ENCODE data around the gene TNP1.

The TNP1 gene

DNA sequence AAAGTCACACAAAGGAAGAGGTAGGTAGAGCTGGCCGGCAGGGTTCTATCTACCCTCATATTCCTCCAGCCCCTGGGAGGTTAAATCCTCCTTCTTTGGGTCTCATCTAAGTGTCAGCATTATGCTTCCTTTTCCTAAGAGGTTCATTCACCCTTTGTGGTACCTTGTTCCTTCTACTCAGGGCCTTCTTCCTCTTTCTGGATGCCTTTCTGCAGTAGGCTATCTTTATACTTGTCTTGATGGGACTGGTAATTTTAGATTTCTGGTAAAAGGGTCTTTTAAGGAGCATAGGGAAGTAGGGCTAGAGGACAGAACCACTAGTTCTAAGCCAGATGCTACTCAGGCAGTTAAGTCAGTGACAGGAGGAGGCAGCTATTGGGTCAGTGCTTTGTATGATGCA is 13.7 kb upstream of the TNP1 start:
- no peak for DNase-seq (ENCODE audit: low read depth)

- DNase-seq (ENCODE audit: low read depth): no peak
Observed at GRCh38 chr2:216872624-216873023, 12.8 kb upstream of the TNP1 start.

GRCh38 chr2:216872040-216872439 is 12.2 kb upstream of the TNP1 start:
- DNase-seq (ENCODE audit: low read depth): no peak

DNA sequence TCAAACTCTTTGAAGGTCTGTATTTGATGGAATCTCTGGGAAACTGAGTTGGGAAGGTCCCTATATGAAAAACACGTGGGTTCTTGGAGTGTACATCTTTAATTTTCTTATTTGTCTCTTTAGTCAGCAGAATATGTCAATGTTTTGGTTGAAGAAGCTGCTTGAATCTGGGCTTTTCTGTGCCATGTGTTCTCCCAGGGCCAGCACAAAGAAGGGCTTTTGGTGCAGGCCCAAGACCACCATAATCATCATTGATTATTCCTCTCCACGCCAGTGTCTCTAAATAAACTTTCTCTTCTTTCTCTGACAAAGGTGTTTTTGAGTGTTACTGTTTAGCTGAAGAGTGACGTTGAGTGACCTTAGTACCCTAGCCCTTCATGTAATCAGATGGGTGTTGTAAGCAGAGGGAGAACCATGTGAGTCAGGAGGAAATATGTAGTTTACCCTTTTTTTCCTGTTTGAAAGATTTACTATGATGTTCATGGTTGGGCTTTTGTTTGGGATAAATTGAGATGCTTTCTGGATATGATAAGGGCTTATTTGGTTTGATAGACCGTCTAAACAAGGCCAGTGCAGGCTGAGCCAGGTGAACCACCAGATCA is 11.6 kb upstream of the TNP1 start:
- DNase-seq (ENCODE audit: low read depth): no peak

DNA sequence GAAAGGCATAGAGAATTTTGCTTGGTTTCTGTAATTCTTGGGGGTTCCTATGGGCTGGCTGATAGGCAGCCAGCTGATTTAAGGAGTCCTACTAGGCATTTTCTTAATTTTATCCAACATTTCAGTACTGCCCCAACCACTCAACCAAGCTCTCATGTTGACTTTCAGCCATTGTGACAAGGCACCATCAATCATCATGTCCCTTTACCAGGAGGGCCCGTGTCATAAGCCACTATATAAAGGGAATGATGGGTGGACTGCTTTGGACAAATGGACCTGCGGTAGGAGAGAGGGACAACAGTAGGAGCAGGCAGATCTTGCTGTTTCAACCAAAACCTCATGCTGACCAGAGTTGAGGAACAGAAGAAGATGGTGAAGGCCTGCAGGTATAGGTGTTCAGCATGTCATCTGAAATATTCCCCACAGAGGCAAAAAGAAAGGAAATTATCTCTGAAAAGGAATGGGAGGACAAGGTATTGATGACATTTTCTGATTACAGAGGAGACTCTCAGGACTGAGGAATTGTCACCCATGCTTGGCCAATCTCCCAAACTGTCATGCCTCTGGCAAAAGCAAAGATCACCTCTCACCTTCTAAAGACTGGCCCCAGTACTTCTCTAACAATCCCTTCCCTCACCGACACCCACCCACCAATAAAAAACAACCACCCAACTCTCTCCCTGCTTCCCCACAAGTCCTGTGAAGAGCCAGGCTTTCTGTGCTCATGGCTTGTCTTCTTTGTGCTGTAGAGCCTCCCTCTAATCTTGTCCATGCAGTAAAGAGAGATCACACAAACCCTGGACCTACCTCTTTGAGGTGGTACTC is 10.9 kb upstream of the TNP1 start:
- no peak for DNase-seq (ENCODE audit: low read depth)

DNA sequence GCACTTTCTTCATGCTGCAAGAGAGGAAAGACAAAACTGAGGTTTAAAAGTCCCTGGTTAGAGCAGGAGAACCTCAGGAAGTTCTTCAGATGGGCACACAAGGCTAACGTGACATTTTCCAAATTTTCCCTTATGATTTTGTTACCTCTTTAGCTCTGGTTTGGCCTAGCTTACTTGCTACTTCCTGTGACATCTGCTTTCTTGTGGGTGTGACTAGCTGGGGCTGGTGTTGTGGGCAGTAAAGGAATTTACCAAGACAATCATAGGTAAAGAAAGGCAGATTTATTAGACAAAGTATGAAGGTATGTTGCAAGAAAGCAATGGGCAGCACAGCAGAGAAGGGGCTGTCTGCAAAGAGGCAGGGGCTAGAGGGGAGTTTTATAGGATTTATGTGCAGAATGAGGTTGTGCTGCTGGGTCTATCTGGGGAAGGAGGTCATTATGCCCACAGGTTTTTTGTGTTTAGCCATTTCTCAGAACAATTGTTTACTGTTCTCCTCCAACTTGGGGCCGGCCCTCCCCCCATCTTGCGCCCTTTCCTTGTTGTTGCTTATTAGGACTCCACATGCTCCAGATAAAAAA is 6.7 kb upstream of the TNP1 start:
- no peak for DNase-seq (ENCODE audit: low read depth)

DNA sequence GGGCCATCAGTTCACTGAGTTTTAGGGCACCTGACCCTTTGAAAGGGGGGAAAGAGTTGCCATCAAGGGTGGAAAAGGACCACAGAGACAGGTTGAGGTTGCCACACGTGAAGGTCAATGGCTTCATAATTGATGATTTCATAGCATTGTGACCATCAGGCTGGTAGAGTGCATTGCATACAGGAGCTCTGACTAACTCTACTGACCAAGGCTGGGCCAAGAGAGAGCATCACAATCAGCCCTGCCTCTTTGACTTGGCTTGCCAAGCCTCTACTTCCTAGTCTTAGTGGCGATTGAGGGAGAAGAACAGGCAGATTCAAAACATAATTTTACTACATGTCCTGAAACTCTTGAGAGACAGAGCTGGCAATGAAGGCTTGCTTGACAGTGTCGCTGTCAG is 5.8 kb upstream of the TNP1 start:
- DNase-seq (ENCODE audit: low read depth): no peak

DNA sequence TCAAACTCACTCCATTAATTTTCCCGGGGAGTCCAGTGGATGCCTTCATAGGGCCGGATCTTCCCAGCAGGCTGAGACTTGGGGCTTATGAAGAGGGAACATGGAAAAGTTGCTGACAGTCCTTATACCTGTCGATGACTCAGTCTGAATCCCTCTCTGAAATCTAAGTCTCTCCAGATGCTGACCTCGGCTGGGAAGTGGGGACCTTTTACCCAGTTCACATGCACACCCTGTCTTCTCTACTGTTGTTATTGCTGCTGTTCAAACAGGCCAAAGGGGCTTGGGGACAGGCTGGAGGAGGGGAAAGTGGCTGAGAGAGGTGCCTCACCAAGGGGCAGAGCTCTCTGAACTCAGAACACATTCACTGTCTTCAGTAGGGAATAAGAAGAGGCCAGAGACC is 4.1 kb upstream of the TNP1 start:
- DNase-seq (ENCODE audit: low read depth): no peak

- DNase-seq (ENCODE audit: low read depth): no peak
Observed at GRCh38 chr2:216862628-216863398, 2.9 kb upstream of the TNP1 start.

DNA sequence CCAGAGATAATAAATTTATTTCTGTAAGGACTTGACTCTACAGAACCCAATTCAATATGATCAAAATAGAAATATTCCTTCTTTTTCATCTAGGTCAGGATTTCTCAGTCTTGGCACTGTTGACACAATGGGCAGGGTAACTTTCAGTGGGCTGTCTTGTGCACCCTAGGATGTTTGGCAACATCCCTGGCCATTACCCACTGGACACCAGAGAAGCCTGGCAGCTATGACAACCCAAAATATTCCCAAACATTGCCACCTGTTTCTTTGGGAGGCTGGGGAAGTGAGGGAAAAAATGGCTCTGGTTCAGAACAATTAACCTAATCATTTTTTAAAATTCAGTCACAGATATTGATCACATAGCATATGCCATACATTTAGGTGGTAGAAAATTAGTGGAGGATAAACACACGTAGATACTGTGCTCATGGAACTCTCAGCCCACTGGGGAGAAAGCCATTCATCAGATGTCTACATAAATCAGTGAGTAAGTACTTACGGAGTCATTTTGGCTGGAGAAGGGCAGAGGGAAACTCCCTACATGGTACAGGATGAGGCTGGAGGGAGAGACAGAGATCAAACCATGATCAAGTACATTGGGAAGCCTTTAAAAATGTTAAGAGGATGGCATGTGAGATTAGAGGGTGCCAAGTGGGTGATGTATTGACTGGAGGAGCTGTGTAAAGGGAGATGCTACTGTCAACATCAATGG is 718 bp upstream of the TNP1 start:
- DNase-seq (ENCODE audit: low read depth): no peak

- peak; percentile 3 for DNase-seq (ENCODE audit: low read depth)
Observed at GRCh38 chr2:216858312-216858711, 1.6 kb downstream of the TNP1 start.

DNA sequence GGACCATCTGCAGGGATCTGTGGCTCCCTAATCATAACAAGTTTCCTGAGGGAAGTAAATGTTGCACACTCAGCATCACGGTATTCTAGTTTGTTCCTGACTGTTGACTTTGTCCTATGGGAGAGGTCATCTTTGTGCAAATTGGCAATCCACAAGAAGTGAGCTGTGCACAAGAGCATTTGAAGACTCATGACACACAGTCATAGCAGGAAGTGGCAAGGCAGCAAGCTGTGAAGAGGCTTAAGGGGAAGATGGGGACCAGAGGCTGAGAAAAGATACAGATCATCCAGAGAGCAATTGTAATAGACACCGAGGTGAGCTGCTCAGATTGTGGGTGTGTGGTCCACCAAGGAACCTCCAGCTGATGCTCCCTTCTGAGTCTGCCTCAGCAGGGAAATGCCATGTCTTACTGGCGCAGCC is 2.7 kb downstream of the TNP1 start:
- peak; percentile 9 for DNase-seq (ENCODE audit: low read depth)

DNA sequence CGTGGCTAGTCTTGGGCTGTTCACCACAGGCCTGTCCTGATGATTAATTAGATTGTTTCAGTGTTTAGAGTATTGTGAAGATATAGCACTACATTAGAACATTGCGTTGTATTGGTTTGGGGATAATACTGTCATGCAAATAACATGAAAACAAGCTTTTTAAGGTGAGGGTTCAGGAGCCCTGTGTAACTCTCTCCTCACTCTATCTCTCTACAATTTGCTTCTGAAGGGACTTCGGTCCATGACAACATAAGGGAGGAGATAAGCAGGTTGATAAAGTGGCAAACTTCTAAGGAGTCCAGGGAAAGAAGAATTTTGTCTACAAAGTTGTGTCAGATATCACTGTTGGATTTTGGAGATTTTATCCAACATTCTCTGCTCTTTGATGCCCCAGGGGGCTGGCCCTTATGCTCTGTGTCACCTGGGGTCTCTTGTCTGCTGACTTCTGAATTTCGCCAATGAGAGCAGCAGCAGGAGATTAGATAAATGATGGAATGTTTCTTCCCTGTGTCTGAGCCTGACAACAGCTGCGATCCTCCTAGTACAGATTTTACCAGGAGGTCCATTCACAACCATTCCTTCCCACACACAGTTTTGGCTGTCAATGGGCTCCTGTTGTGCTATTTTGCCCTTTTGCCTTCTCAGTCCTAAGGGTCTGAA is 3.3 kb downstream of the TNP1 start:
- no peak for DNase-seq (ENCODE audit: low read depth)

GRCh38 chr2:216855605-216856004 is 4.3 kb downstream of the TNP1 start:
- DNase-seq (ENCODE audit: low read depth): no peak

DNA sequence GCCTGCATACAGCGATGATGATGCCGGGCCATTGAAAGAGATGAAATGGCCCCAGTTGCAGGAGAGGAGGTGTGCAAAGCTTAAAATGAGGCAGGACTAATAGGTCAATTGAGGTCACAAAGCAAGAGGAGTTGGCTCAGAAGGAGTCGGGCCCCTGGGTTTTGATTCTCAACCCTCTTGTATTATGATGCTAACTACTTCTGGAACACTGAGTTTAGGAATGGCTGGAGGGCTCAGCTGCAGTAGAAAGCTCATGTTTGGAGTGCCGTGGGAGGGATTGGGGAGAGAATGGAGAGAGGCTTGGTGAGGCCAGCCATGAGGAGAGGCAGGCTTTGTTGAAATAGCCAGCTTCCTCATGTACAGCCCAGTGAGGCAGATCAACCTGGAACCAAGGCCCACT is 4.8 kb downstream of the TNP1 start:
- DNase-seq (ENCODE audit: low read depth): no peak

DNA sequence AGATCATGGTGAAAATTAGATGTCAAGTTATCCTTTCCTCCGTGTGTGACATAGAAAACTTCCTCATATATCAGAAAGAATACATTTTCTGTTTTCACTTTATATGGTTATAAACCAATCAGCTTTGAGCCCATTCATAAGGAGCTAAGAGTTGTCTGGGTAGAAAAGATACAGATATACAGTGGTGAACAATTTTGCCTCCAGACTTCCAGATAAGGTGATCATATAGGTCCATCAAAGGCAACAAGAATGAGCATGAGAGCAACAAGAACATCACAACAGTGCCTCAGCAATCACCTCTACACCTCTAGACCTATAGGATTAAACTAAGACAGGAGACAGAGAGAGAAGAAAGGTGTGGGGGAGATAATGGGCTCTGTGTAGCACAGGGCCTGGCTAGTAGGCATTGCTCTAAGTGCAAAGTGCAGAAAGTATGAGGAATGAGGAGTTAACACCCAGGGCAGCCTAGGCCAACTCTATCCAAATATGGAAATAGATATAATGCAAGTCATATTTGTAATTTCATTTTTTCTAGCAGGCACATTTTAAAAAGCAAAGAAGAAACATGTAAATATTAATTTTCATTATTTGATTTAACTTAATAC is 8.3 kb downstream of the TNP1 start:
- no peak for DNase-seq (ENCODE audit: low read depth)

- no peak for DNase-seq (ENCODE audit: low read depth)
Observed at GRCh38 chr2:216850665-216851322, 9.1 kb downstream of the TNP1 start.

DNA sequence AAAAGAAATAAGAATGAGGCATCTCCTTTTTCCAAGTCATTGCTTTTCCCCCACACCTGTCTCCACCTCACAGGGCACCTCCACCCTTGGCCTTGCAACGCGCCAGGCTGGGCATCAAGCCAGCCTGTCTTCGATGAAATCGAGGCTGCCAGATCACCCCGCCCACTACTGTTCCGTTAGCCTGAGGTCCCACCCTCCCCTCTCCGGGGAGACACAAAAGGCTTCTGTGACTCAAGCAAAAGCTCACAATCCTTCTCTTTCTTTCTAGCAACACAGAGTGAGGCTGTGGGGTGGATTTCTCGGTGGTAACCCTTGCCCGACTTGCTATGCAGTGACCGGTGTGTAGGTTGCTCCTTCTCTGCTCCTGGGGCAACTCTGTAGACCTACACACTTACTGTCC is 9.9 kb downstream of the TNP1 start:
- DNase-seq (ENCODE audit: low read depth): no peak

DNA sequence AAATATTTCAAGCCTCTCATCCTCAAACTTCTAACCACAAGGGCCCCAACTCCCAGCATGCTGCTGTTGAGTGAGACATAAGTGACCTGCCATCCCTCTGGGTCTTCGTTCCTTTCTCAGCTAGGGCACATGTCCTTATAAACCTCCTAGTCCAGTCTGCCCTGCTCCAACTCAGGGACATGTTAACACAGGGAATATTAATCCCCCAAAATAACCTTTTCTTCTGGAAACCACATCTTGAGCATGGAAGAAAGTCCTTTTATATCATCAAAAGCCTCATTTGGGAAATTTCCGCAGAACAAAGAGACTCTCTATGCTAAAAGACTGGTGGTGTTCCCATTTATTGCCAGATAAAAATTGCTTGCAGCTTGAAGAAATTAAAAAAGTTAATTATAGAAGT is 14.4 kb downstream of the TNP1 start:
- no peak for DNase-seq (ENCODE audit: low read depth)

DNA sequence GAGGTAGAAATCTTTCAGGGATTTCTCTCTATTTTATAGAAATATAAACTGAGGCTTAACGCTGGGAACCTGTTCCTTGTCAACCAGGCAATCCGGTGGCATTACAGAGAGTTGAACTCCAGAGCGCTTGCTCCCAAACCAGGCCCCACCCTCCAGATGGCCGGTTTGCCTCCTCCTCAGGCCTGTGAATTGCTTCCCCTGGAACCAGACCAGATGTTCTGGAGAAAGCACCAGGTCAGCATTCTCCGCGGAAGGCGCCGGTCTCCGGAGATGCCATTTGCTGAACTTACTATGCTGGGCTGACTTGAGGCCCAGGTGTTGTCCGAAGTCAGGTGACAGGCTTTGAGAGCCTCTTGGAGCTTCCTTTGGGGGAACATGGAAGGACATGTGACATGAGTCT is 17.2 kb downstream of the TNP1 start:
- no peak for DNase-seq (ENCODE audit: low read depth)

DNA sequence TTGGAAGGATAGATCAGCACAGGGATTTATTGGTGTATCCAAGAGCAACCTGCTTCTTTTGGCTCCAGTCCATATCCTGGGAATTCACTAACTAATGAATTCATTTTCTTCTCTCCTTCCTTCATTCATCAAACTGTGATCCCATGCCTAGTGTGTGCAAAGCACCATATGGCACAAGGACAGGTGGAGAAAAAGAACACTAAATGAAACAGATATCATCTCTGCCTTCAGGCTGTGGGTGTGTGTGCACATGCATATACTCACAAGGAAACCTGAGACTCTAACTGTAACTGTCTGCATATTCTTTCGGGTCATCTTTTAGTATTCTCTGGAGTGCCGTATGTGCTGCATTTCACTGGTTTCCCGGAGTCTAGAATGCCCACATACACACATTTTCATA is 20.2 kb downstream of the TNP1 start:
- DNase-seq (ENCODE audit: low read depth): no peak
